Endothelial cell (in vitro differentiated cells): ENCODE data around the gene ITK. TPM values are rescaled to one million over a fixed set of nuclear protein-coding genes. Genes with fewer than 3 reads are reported as not detected.

Experiments used
- DNase-seq: peaks from one replicate; pipeline ENCODE4 v3.0.0; 2021; ENCODE audit warnings: low spot score
- H3K27ac Mint-ChIP-seq: one replicate; pipeline ENCODE4 v1.8.0; 2021; ENCODE audit warnings: mixed read lengths, inconsistent platforms; ENCODE audit not compliant: unreplicated experiment
- H3K27me3 Mint-ChIP-seq: one replicate; pipeline ENCODE4 v1.8.0; 2021; ENCODE audit warnings: mild to moderate bottlenecking, moderate library complexity, mixed read lengths, inconsistent platforms; ENCODE audit not compliant: unreplicated experiment
- H3K36me3 Mint-ChIP-seq: one replicate; pipeline ENCODE4 v1.8.0; 2021; ENCODE audit warnings: mild to moderate bottlenecking, low read depth, mixed read lengths, inconsistent platforms; ENCODE audit not compliant: unreplicated experiment
- H3K4me1 Mint-ChIP-seq: one replicate; pipeline ENCODE4 v1.8.0; 2021; ENCODE audit warnings: mild to moderate bottlenecking, mixed read lengths, inconsistent platforms; ENCODE audit not compliant: unreplicated experiment
- H3K4me3 Mint-ChIP-seq: one replicate; pipeline ENCODE4 v1.8.0; 2021; ENCODE audit warnings: mild to moderate bottlenecking, mixed read lengths, inconsistent platforms; ENCODE audit not compliant: unreplicated experiment
- H3K9me3 Mint-ChIP-seq: one replicate; pipeline ENCODE4 v1.8.0; 2021; ENCODE audit warnings: mixed read lengths, inconsistent platforms; ENCODE audit not compliant: unreplicated experiment
- total RNA-seq: library from RNA; stranded (reverse); fragmentation: NEBNext Ultra II Directional; extraction: Animal tissue kit (Norgen Biotek cat#: 25700); gene quantifications from one replicate; pipeline ENCODE4 v1.2.1, GENCODE V29; 2021; ENCODE audit not compliant: unreplicated experiment
- TF ChIP-seq, protein P1 (sequence below): fragments of 200-600 bp; sonication (generic); IDR thresholded peaks from one replicate; pipeline ENCODE4 v1.5.0; 2021; ENCODE audit warnings: antibody characterized with exemption; ENCODE audit not compliant: unreplicated experiment

The ITK gene
- total RNA-seq, 1 donor from 2014 or later: not detected

DNA sequence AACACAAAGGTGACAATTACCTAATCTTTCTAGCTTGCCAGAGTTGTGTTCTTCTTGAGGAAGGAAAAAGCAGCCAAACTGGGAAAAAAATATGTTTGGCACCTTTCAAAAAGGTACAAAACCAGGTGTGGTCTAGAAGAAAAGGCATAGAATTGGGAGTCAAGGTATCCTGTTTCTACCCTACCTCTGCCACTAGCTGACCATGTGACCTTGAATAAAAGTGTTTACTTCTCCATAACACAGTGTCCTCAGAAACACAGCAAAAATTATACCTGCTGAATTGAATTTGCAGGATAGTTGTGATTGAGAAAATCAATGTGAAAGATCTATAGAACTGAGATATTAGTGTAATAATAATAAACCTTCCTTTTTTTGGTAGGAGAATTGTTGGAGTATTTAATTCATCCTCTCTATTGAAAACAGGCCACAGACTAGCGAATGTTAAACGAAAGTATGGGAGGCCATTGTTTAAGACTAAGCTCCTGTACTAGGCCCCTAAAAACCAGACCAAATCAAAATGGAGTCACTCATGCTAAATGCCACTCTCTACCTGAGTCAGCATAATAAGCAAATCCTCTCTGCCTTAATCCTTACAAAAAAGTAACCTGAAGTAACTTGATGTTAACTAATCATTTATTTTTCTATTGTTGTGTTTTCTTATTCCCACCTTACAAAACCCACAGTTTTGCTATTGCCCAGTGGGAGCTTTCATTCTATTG lies 97.8 kb downstream of the ITK start:
- no peaks in the 10 kb centered on the region for H3K9me3 Mint-ChIP-seq
- H3K27me3 Mint-ChIP-seq: no peaks in the 10 kb centered on the region

DNA sequence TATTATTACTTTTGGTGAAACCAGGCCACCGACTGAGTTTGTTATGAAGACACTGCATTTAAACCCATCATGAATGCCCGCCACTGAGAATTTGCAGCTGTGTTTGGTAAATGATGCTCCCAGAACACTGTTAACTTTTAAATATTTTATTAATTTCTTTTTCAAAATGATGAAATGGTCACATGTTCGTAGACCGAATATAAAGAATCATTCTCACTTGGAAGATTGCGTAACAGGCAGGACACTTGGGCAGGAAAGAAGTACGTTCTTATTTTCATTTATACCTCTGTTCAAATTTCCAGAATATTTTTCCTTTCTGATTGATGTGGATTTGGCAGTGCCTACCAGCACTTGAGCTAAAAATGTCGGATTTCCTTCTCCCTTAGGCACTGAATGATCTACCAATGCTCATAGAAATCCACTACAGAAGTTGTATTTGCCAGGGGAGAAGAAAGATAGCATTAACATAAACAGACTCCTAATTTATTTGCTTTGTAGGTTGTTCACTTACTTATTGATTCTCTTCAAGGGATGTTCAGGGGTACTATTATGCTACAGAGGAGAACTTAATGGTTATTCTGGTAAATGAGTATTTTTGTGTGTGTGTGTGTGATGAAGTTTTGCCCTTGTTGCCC lies 99.1 kb downstream of the ITK start:
- no peak overlapping the region for H3K4me3 Mint-ChIP-seq
- H3K27me3 Mint-ChIP-seq: no peaks in the 10 kb centered on the region
- H3K9me3 Mint-ChIP-seq: no peaks in the 10 kb centered on the region
- no peak overlapping the region for H3K27ac Mint-ChIP-seq
- no peaks in the 10 kb centered on the region for H3K4me1 Mint-ChIP-seq
- no peak for DNase-seq
- no peaks in the 10 kb centered on the region for H3K36me3 Mint-ChIP-seq
- TF ChIP-seq, protein P1, sequence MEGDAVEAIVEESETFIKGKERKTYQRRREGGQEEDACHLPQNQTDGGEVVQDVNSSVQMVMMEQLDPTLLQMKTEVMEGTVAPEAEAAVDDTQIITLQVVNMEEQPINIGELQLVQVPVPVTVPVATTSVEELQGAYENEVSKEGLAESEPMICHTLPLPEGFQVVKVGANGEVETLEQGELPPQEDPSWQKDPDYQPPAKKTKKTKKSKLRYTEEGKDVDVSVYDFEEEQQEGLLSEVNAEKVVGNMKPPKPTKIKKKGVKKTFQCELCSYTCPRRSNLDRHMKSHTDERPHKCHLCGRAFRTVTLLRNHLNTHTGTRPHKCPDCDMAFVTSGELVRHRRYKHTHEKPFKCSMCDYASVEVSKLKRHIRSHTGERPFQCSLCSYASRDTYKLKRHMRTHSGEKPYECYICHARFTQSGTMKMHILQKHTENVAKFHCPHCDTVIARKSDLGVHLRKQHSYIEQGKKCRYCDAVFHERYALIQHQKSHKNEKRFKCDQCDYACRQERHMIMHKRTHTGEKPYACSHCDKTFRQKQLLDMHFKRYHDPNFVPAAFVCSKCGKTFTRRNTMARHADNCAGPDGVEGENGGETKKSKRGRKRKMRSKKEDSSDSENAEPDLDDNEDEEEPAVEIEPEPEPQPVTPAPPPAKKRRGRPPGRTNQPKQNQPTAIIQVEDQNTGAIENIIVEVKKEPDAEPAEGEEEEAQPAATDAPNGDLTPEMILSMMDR: no peak

More for the DNA sequence above, 97.8 kb downstream of the ITK start:
- Mint-ChIP-seq H3K36me3 (no peaks in the 10 kb centered on the region), H3K27ac (no peak overlapping the region), H3K4me1 (no peaks in the 10 kb centered on the region), H3K4me3 (no peak overlapping the region)
- no peak for DNase-seq
- TF ChIP-seq, protein P1: no peak

DNA sequence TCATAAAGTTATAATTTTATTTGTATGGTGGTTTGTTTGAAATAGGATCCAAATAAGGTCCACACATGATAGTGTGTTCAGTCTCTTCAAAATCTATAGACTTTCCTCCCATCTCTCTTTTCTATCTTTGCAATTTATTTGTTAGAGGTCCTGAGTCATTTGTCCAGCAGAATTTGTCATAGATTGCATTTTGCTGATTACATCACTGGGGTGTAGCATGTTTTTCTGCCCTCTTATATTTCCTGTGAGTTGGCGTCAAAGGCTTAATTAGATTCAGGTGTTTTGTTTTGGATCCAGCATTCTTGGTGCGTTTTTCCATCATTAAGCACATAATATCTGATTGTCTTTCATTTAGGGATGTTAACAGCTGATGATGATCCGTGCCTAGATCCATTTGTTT lies 100.3 kb downstream of the ITK start:
- H3K4me3 Mint-ChIP-seq: no peak overlapping the region
- no peaks in the 10 kb centered on the region for H3K36me3 Mint-ChIP-seq
- H3K9me3 Mint-ChIP-seq: no peaks in the 10 kb centered on the region
- no peak overlapping the region for H3K27ac Mint-ChIP-seq
- H3K27me3 Mint-ChIP-seq: no peaks in the 10 kb centered on the region
- TF ChIP-seq, protein P1: no peak
- no peak for DNase-seq
- H3K4me1 Mint-ChIP-seq: no peaks in the 10 kb centered on the region

DNA sequence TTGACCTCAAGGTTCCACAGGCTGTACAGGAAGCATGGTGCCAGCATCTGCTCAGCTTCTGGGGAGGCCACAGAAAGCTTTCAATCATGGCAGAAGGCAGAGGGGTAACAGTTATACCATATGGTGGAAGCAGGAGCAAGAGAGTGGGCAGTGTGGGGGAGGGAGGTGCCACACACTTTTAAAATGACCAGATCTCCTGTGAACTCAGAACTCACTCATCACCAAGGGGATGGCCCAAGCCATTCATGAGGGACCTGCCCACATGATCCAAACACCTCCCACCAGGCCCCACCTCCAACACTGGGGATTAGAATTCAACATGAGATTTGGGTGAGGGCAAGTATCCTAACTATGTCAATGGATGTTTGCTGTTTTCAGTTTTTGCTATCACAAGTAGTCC lies 101.5 kb downstream of the ITK start:
- no peak overlapping the region for H3K4me3 Mint-ChIP-seq
- no peaks in the 10 kb centered on the region for H3K9me3 Mint-ChIP-seq
- H3K27me3 Mint-ChIP-seq: no peaks in the 10 kb centered on the region
- H3K27ac Mint-ChIP-seq: no peak overlapping the region
- TF ChIP-seq, protein P1: no peak
- H3K36me3 Mint-ChIP-seq: no peaks in the 10 kb centered on the region
- DNase-seq: no peak
- H3K4me1 Mint-ChIP-seq: no peaks in the 10 kb centered on the region

DNA sequence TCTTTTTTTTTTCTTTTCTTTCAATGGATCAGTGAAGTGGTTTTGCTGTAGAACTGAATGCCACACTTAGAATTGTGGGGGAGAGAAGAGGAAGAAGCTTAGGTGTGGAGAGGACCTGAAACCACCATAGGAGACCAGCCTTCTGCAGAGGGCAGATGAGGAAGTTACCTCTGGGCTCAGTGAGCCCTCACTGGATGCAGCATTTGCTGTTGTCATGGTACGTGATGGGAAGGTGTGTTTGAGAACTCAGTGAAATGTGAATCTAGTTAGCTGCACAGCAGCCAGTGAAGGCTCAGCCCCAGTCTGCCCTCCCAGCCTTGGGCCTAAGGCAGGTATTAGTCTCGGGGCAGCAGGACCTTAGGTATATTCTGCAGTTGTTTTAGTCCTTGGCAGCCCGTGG lies 102.8 kb downstream of the ITK start:
- DNase-seq: no peak
- Mint-ChIP-seq H3K4me3 (no peak overlapping the region), H3K9me3 (no peaks in the 10 kb centered on the region)

More for the DNA sequence above, 102.8 kb downstream of the ITK start:
- no peak overlapping the region for H3K27ac Mint-ChIP-seq
- H3K36me3 Mint-ChIP-seq: no peaks in the 10 kb centered on the region
- no peaks in the 10 kb centered on the region for H3K27me3 Mint-ChIP-seq
- TF ChIP-seq, protein P1: no peak
- H3K4me1 Mint-ChIP-seq: no peaks in the 10 kb centered on the region
